K562 (cell line): ENCODE measurements around the gene AP1AR. TPM values are rescaled to one million over a fixed set of nuclear protein-coding genes. Genes with fewer than 3 reads are reported as not detected.
A peak's percentile ranks its signal among the peaks of the same experiment; 100 is the strongest.

Experiments used
- ATF6 ChIP-seq: sonication (generic); formaldehyde crosslinking; IDR thresholded peaks from 2 replicates; pipeline ENCODE4 v1.4.0; 2020; ENCODE audit warnings: mild to moderate bottlenecking, missing genetic modification reagents
- CCNT2 ChIP-seq: IDR thresholded peaks from 2 replicates; pipeline ENCODE4 v1.6.1; 2011; ENCODE audit warnings: borderline replicate concordance, low read depth, mild to moderate bottlenecking, moderate library complexity, mixed read lengths, low read length; ENCODE audit not compliant: insufficient read length; ENCODE audit errors: extremely low read depth
- CREM ChIP-seq: IDR thresholded peaks from 2 replicates; pipeline ENCODE4 v1.6.1; 2014; ENCODE audit warnings: antibody characterized with exemption, low read depth
- EHMT2 ChIP-seq: fragments of 450-650 bp; IDR thresholded peaks from 2 replicates; pipeline ENCODE4 v1.6.1; 2018; ENCODE audit warnings: antibody characterized with exemption
- FOXJ3 ChIP-seq: sonication (generic); formaldehyde crosslinking; IDR thresholded peaks from 2 replicates; pipeline ENCODE4 v1.4.0; 2020; ENCODE audit warnings: mild to moderate bottlenecking, missing genetic modification reagents
- FOXM1 ChIP-seq, 2 experiments: fragments of 450-650 bp in 1 of 2; sonication (generic) in 1 of 2; formaldehyde crosslinking in 1 of 2; IDR thresholded peaks; 2 replicates each; pipeline versions ENCODE4 v1.6.1 to v1.9.0; 2017 to 2022; ENCODE audit warnings: low read depth in 2 of 2, mild to moderate bottlenecking in 2 of 2, missing genetic modification reagents in 1 of 2, moderate library complexity in 1 of 2
- GTF2F1 ChIP-seq: IDR thresholded peaks from 2 replicates; pipeline ENCODE4 v1.6.1; 2011; ENCODE audit warnings: low read depth, low read length, improper control_type of control experiment
- KLF1 ChIP-seq: fragments of 450-650 bp; IDR thresholded peaks from 2 replicates; pipeline ENCODE4 v1.6.1; 2016; ENCODE audit warnings: missing genetic modification characterization, missing compliant biosample characterization
- LARP7 ChIP-seq: fragments of 450-650 bp; IDR thresholded peaks from 2 replicates; pipeline ENCODE4 v1.6.1; 2016
- NUFIP1 ChIP-seq: fragments of 450-650 bp; IDR thresholded peaks from 2 replicates; pipeline ENCODE4 v1.6.1; 2018; ENCODE audit not compliant: partially characterized antibody
- PHF20 ChIP-seq: fragments of 450-650 bp; IDR thresholded peaks from 2 replicates; pipeline ENCODE4 v1.6.1; 2018; ENCODE audit not compliant: partially characterized antibody
- RBM14 ChIP-seq: fragments of 200-400 bp; formaldehyde crosslinking; IDR thresholded peaks from 2 replicates; pipeline ENCODE4 v1.6.1; 2018; ENCODE audit warnings: low read depth, mild to moderate bottlenecking, low read length, moderate library complexity, borderline replicate concordance; ENCODE audit not compliant: insufficient read depth
- SMARCA5 ChIP-seq: fragments of 450-650 bp; IDR thresholded peaks from 2 replicates; pipeline ENCODE4 v1.6.1; 2016
- TGIF2 ChIP-seq: sonication (generic); formaldehyde crosslinking; IDR thresholded peaks from 2 replicates; pipeline ENCODE4 v1.8.1; 2022; ENCODE audit warnings: mild to moderate bottlenecking, missing genetic modification reagents, moderate library complexity
- ZBTB33 ChIP-seq: sonication (generic); formaldehyde crosslinking; IDR thresholded peaks from 2 replicates; pipeline ENCODE4 v1.8.1; 2023; ENCODE audit warnings: mild to moderate bottlenecking, missing genetic modification reagents
- ZNF146 ChIP-seq: IDR thresholded peaks from one replicate; pipeline ENCODE4 v1.6.1; 2018; ENCODE audit warnings: missing compliant biosample characterization; ENCODE audit not compliant: unreplicated experiment
- ZNF212 ChIP-seq: fragments of 450-650 bp; formaldehyde crosslinking; IDR thresholded peaks from 2 replicates; pipeline ENCODE4 v1.4.0; 2020; ENCODE audit warnings: mild to moderate bottlenecking
- ZNF282 ChIP-seq: sonication (generic); formaldehyde crosslinking; IDR thresholded peaks from 2 replicates; pipeline ENCODE4 v1.8.1; 2023; ENCODE audit warnings: missing genetic modification reagents
- ZNF518B ChIP-seq: fragments of 250-450 bp; sonication (Bioruptor Pico); IDR thresholded peaks from 2 replicates; pipeline ENCODE4 v1.5.0; 2021; ENCODE audit warnings: mild to moderate bottlenecking, moderate library complexity
- ZNF561 ChIP-seq: fragments of 450-650 bp; formaldehyde crosslinking; conservative IDR thresholded peaks from 2 replicates; pipeline ENCODE4 v1.4.0; 2020; ENCODE audit warnings: mild to moderate bottlenecking, moderate library complexity
- ZNF830 ChIP-seq: fragments of 250-450 bp; sonication (Bioruptor Pico); IDR thresholded peaks from 2 replicates; pipeline ENCODE4 v1.5.0; 2021; ENCODE audit warnings: mild to moderate bottlenecking
- ZSCAN29 ChIP-seq: fragments of 450-650 bp; IDR thresholded peaks from 2 replicates; pipeline ENCODE4 v1.6.1; 2017
- polyA plus RNA-seq, 8 experiments: library from polyadenylated mRNA; depleted of rRNA in 4 of 8; stranded (reverse) in 5 of 8; unstranded in 3 of 8; fragments of >200 nt; fragmentation: Nextera tagmentation in 2 of 8; fragmentation: Illumina TruSeq in 1 of 8; extraction: Ambion mirVana in 2 of 8; extraction: Trizol in 1 of 8; gene quantifications; 2 replicates each; pipeline versions ENCODE4 v1.2.1 to v1.2.3, GENCODE V29; 2011 to 2014; ENCODE audit warnings: inconsistent platforms in 1 of 8, missing spikeins in 1 of 8
- total RNA-seq, 7 experiments: library from RNA; depleted of rRNA in 6 of 7; stranded (reverse); fragments of >200 nt in 6 of 7; fragmentation: Illumina TruSeq in 2 of 7; extraction: Trizol in 2 of 7; gene quantifications; 2 replicates each; pipeline versions ENCODE4 v1.2.1 to v1.2.3, GENCODE V29; 2011 to 2021; ENCODE audit warnings: low replicate concordance in 1 of 7

The AP1AR gene
- total and polyA plus RNA-seq, 9 of the 15 experiments (the other 6 are each of a cell fraction or from before 2014, with no cell fraction given): 2.6 to 20.7 (median 12.2) TPM

GRCh38 chr4:112296949-112297880, 65.6 kb downstream of the AP1AR start, which contains the start of gene ALPK1 (continued):
- TF ChIP-seq TGIF2 (CRISPR knock-in tag): no peak
- TF ChIP-seq GTF2F1: no peak
- TF ChIP-seq PHF20: no peak
- no peak for TF ChIP-seq ZNF282
- no peak for TF ChIP-seq EHMT2
- TF ChIP-seq ZNF212: no peak
- TF ChIP-seq CREM: no peak
- no peak for TF ChIP-seq ZSCAN29
- no peak for TF ChIP-seq ZNF146
- no peak for TF ChIP-seq FOXJ3 (CRISPR knock-in tag)
- no peak for TF ChIP-seq KLF1 (tag)
- peak; percentile 81 for TF ChIP-seq FOXM1 (IDR thresholded peaks at IDR 0.05; ENCODE audit: low read depth)
- no peak for TF ChIP-seq FOXM1 (CRISPR knock-in tag; IDR thresholded peaks at IDR 0.05; ENCODE audit: low read depth)
- TF ChIP-seq ZBTB33: no peak
- no peak for TF ChIP-seq NUFIP1
- TF ChIP-seq ZNF561 (CRISPR knock-in tag): no peak
- no peak for TF ChIP-seq CCNT2
- no peak for TF ChIP-seq ATF6
- TF ChIP-seq SMARCA5: no peak
- no peak for TF ChIP-seq ZNF518B
- no peak for TF ChIP-seq ZNF830 (CRISPR knock-in tag)
- TF ChIP-seq RBM14: no peak
- TF ChIP-seq LARP7: no peak
